ENCODE data around the gene GIMD1. TPM values are rescaled to one million over a fixed set of nuclear protein-coding genes. Genes with fewer than 3 reads are reported as not detected.
A peak's percentile ranks its signal among the peaks of the same experiment; 100 is the strongest.
"Not testable (repeated sequence)": the region's sequence is repeated elsewhere in the genome, so short reads cannot be mapped to it uniquely, and the experiment has no call there.

GIMD1 gene
- total RNA-seq, 1 donor from 2014 or later, result not detected

GRCh38 chr4:106329041-106329618 lies 39.4 kb downstream of the GIMD1 start:
- Mint-ChIP-seq H3K36me3 (ENCODE audit: low read depth, unreplicated experiment) (no peaks in the 10 kb centered on the region), H3K9me3 (ENCODE audit: unreplicated experiment) (no peaks in the 10 kb centered on the region), H3K27ac (ENCODE audit: unreplicated experiment) (no peak overlapping the region), H3K4me1 (ENCODE audit: low read depth, unreplicated experiment) (no peaks in the 10 kb centered on the region), H3K27me3 (ENCODE audit: low read depth, unreplicated experiment) (no peaks in the 10 kb centered on the region), H3K4me3 (ENCODE audit: unreplicated experiment) (no peak overlapping the region)
- Histone ChIP-seq H3K9me3 (ENCODE audit: insufficient read depth, low read depth, low read length) (no peaks in the 10 kb centered on the region), H3K27me3 (ENCODE audit: insufficient read depth, low read length) (no peaks in the 10 kb centered on the region), H3K4me1 (ENCODE audit: insufficient read depth, low read length) (no peaks in the 10 kb centered on the region), H3K9ac (ENCODE audit: low read length) (no peak overlapping the region), H3K79me2 (ENCODE audit: insufficient read depth, low read length) (peaks cover 10% of the 10 kb centered on the region), H3K4me2 (ENCODE audit: low read length) (no peak overlapping the region), H3K36me3 (ENCODE audit: insufficient read depth, low read length) (peaks cover 32% of the 10 kb centered on the region), H3K27ac (ENCODE audit: low read depth, low read length) (no peak overlapping the region), H3K4me3 (ENCODE audit: insufficient read depth, low read depth, low read length) (no peak overlapping the region), H2AFZ (ENCODE audit: low read depth, low read length) (no peak overlapping the region), H4K20me1 (ENCODE audit: insufficient read depth, low read length) (peaks cover 3% of the 10 kb centered on the region)
- peak; percentile 78 for TF ChIP-seq CTCF (IDR thresholded peaks at IDR 0.05; ENCODE audit: insufficient read depth, low read depth, low read length)
- TF ChIP-seq EZH2 (IDR thresholded peaks at IDR 0.05; ENCODE audit: insufficient read depth, low read length), result no peak
- DNase-seq (ENCODE audit: low read depth) (no peak), FAIRE-seq (peak; percentile 78)

- no peaks in the 10 kb centered on the region for H3K9me3 Mint-ChIP-seq (ENCODE audit: unreplicated experiment)
- Histone ChIP-seq H3K4me1 (ENCODE audit: insufficient read depth, low read length) (no peaks in the 10 kb centered on the region), H3K9me3 (ENCODE audit: insufficient read depth, low read depth, low read length) (no peaks in the 10 kb centered on the region), H3K79me2 (ENCODE audit: insufficient read depth, low read length) (peaks cover 30% of the 10 kb centered on the region), H3K36me3 (ENCODE audit: insufficient read depth, low read length) (peaks cover 19% of the 10 kb centered on the region), H4K20me1 (ENCODE audit: insufficient read depth, low read length) (peaks cover 8% of the 10 kb centered on the region), H3K27me3 (ENCODE audit: insufficient read depth, low read length) (no peaks in the 10 kb centered on the region), H3K9ac (ENCODE audit: low read length) (no peak overlapping the region), H2AFZ (ENCODE audit: low read depth, low read length) (no peak overlapping the region), H3K27ac (ENCODE audit: low read depth, low read length) (no peak overlapping the region), H3K4me2 (ENCODE audit: low read length) (no peak overlapping the region), H3K4me3 (ENCODE audit: insufficient read depth, low read depth, low read length) (no peak overlapping the region)
- no peaks in the 10 kb centered on the region for H3K27me3 Mint-ChIP-seq (ENCODE audit: low read depth, unreplicated experiment)
- DNase-seq (ENCODE audit: low read depth), result no peak
- no peak overlapping the region for H3K4me3 Mint-ChIP-seq (ENCODE audit: unreplicated experiment)
- no peak for FAIRE-seq
- TF ChIP-seq CTCF (IDR thresholded peaks at IDR 0.05; ENCODE audit: insufficient read depth, low read depth, low read length) (no peak), EZH2 (IDR thresholded peaks at IDR 0.05; ENCODE audit: insufficient read depth, low read length) (no peak)
- H3K36me3 Mint-ChIP-seq (ENCODE audit: low read depth, unreplicated experiment), result no peaks in the 10 kb centered on the region
- no peaks in the 10 kb centered on the region for H3K4me1 Mint-ChIP-seq (ENCODE audit: low read depth, unreplicated experiment)
- H3K27ac Mint-ChIP-seq (ENCODE audit: unreplicated experiment), result no peak overlapping the region
These were observed 42.8 kb downstream of the GIMD1 start for GRCh38 chr4:106325800-106326199.

GRCh38 chr4:106323119-106323518 lies 45.5 kb downstream of the GIMD1 start:
- H3K36me3 Mint-ChIP-seq (ENCODE audit: low read depth, unreplicated experiment), result peaks cover 2% of the 10 kb centered on the region
- no peak overlapping the region for H3K27ac Mint-ChIP-seq (ENCODE audit: unreplicated experiment)
- H3K79me2 ChIP-seq (ENCODE audit: insufficient read depth, low read length), result peaks cover 54% of the 10 kb centered on the region

GRCh38 chr4:106321814-106322213 lies 46.8 kb downstream of the GIMD1 start:
- H4K20me1 ChIP-seq (ENCODE audit: insufficient read depth, low read length); H3K27me3 Mint-ChIP-seq (ENCODE audit: low read depth, unreplicated experiment); H3K9me3 ChIP-seq (ENCODE audit: insufficient read depth, low read depth, low read length); H3K4me2 ChIP-seq (ENCODE audit: low read length); H2AFZ ChIP-seq (ENCODE audit: low read depth, low read length); H3K4me1 Mint-ChIP-seq (ENCODE audit: low read depth, unreplicated experiment); H3K27ac ChIP-seq (ENCODE audit: low read depth, low read length); H3K27ac Mint-ChIP-seq (ENCODE audit: unreplicated experiment); H3K9ac ChIP-seq (ENCODE audit: low read length); H3K27me3 ChIP-seq (ENCODE audit: insufficient read depth, low read length); DNase-seq (ENCODE audit: low read depth); H3K36me3 ChIP-seq (ENCODE audit: insufficient read depth, low read length); H3K36me3 Mint-ChIP-seq (ENCODE audit: low read depth, unreplicated experiment); FAIRE-seq; H3K4me3 ChIP-seq (ENCODE audit: insufficient read depth, low read depth, low read length); H3K9me3 Mint-ChIP-seq (ENCODE audit: unreplicated experiment); H3K4me3 Mint-ChIP-seq (ENCODE audit: unreplicated experiment): not testable (repeated sequence)
- Histone ChIP-seq H3K79me2 (ENCODE audit: insufficient read depth, low read length) (peaks cover 68% of the 10 kb centered on the region), H3K4me1 (ENCODE audit: insufficient read depth, low read length) (peaks cover 10% of the 10 kb centered on the region)

More at GRCh38 chr4:106323119-106323518, 45.5 kb downstream of the GIMD1 start:
- no peaks in the 10 kb centered on the region for H3K9me3 Mint-ChIP-seq (ENCODE audit: unreplicated experiment)
- H3K27me3 Mint-ChIP-seq (ENCODE audit: low read depth, unreplicated experiment), result no peaks in the 10 kb centered on the region
- Histone ChIP-seq H3K36me3 (ENCODE audit: insufficient read depth, low read length) (peaks cover 16% of the 10 kb centered on the region), H3K27ac (ENCODE audit: low read depth, low read length) (no peak overlapping the region), H3K9me3 (ENCODE audit: insufficient read depth, low read depth, low read length) (no peaks in the 10 kb centered on the region), H3K9ac (ENCODE audit: low read length) (no peak overlapping the region), H3K4me1 (ENCODE audit: insufficient read depth, low read length) (no peaks in the 10 kb centered on the region), H2AFZ (ENCODE audit: low read depth, low read length) (no peak overlapping the region), H3K4me3 (ENCODE audit: insufficient read depth, low read depth, low read length) (no peak overlapping the region), H3K4me2 (ENCODE audit: low read length) (no peak overlapping the region), H3K27me3 (ENCODE audit: insufficient read depth, low read length) (no peaks in the 10 kb centered on the region), H4K20me1 (ENCODE audit: insufficient read depth, low read length) (peaks cover 5% of the 10 kb centered on the region)
- H3K4me3 Mint-ChIP-seq (ENCODE audit: unreplicated experiment), result no peak overlapping the region
- H3K4me1 Mint-ChIP-seq (ENCODE audit: low read depth, unreplicated experiment), result peaks cover 7% of the 10 kb centered on the region
- TF ChIP-seq CTCF (IDR thresholded peaks at IDR 0.05; ENCODE audit: insufficient read depth, low read depth, low read length), result no peak
- TF ChIP-seq EZH2 (IDR thresholded peaks at IDR 0.05; ENCODE audit: insufficient read depth, low read length), result no peak
- FAIRE-seq (no peak), DNase-seq (ENCODE audit: low read depth) (no peak)
